Activated B cell treated with CpG ODN at 0.5 μM for 24 hours (primary cell): ENCODE results near the gene FAM131B. TPM values are rescaled to one million over a fixed set of nuclear protein-coding genes. Genes with fewer than 3 reads are reported as not detected.

ENCODE experiments used
- ATAC-seq: fragments of 200-7000 bp; cut with Tn5 transposase; one replicate; pipeline ENCODE4 v1.10.0; 2021; ENCODE audit warnings: low read depth, mild to moderate bottlenecking, moderate library complexity
- CTCF ChIA-PET: fragments of 350-600 bp; sonication (Branson Sonifier 250); formaldehyde crosslinking; loops from one replicate; lab custom pipeline; 2021; ENCODE audit warnings: antibody characterized with exemption; lab: Charles Lee
- POLR2A ChIA-PET: fragments of 350-600 bp; sonication (Branson Sonifier 250); formaldehyde crosslinking; loops from one replicate; lab custom pipeline; 2021; ENCODE audit warnings: antibody characterized with exemption; lab: Charles Lee
- DNase-seq: peaks from one replicate; pipeline ENCODE4 v3.0.0; 2022
- H3K27ac Mint-ChIP-seq: one replicate; pipeline ENCODE4 v1.8.0; 2020; ENCODE audit warnings: mixed read lengths
- H3K27me3 Mint-ChIP-seq: one replicate; pipeline ENCODE4 v1.8.0; 2021; ENCODE audit warnings: mixed read lengths
- H3K36me3 Mint-ChIP-seq: one replicate; pipeline ENCODE4 v1.8.0; 2021; ENCODE audit warnings: low read depth, mixed read lengths
- H3K4me1 Mint-ChIP-seq: one replicate; pipeline ENCODE4 v1.8.0; 2021; ENCODE audit warnings: mixed read lengths
- H3K4me3 Mint-ChIP-seq: one replicate; pipeline ENCODE4 v1.8.0; 2020; ENCODE audit warnings: mild to moderate bottlenecking, mixed read lengths
- H3K9me3 Mint-ChIP-seq: one replicate; pipeline ENCODE4 v1.8.0; 2020; ENCODE audit warnings: mixed read lengths
- CTCF ChIP-seq: fragments of 200-600 bp; IDR thresholded peaks from one replicate; pipeline ENCODE4 v1.8.0; 2022; ENCODE audit warnings: antibody characterized with exemption, mild to moderate bottlenecking
- intact Hi-C: fragments of 100-400 bp; cut with micrococcal nuclease; formaldehyde crosslinking; loops from one replicate; pipeline ENCODE4 v1.15.1; 2024
- total RNA-seq: library from RNA; stranded (reverse); gene quantifications from 2 replicates; pipeline ENCODE4 v1.2.3, GENCODE V29; 2022

The FAM131B gene
- total RNA-seq, 1 donor from 2014 or later = not detected

GRCh38 chr7:143384148-143384547, 21.6 kb upstream of the FAM131B start:
- no peak overlapping the region for H3K4me3 Mint-ChIP-seq
- H3K27me3 Mint-ChIP-seq = no peaks in the 10 kb centered on the region
- H3K9me3 Mint-ChIP-seq = no peaks in the 10 kb centered on the region
- POLR2A ChIA-PET = interaction anchor here (0.9 to 1.5 kb wide), 2 partner anchors 9 to 59 kb away, joined by 3 to 6 read pairs; no protein-coding TSS in a partner anchor
- H3K36me3 Mint-ChIP-seq = peaks cover 9% of the 10 kb centered on the region
- no peak overlapping the region for H3K27ac Mint-ChIP-seq
- CTCF ChIA-PET = interaction anchor here (0.7 to 1.9 kb wide), 4 partner anchors 31 to 169 kb away, joined by 3 to 9 read pairs (median 4); no protein-coding TSS in a partner anchor
- TF ChIP-seq CTCF = no peak
- no peak for ATAC-seq
- H3K4me1 Mint-ChIP-seq = peaks cover 17% of the 10 kb centered on the region
- intact Hi-C loops = loop anchor here (5.0 to 10.0 kb wide), 5 partner anchors 37 to 1451 kb away; partner anchors contain the start of gene TPK1
- DNase-seq = no peak

- intact Hi-C loops = loop anchor here (5.0 to 10.0 kb wide), 5 partner anchors 36 to 1451 kb away; partner anchors contain the start of gene TPK1
- ChIA-PET CTCF (interaction anchor here (1.9 kb wide), 1 partner anchor 143 kb away, joined by 9 read pairs; no protein-coding TSS in a partner anchor), POLR2A (interaction anchor here (0.9 to 1.5 kb wide), 2 partner anchors 8 to 58 kb away, joined by 3 to 6 read pairs; no protein-coding TSS in a partner anchor)
- Mint-ChIP-seq H3K27me3 (no peaks in the 10 kb centered on the region), H3K4me3 (peak overlapping the region; percentile 8), H3K36me3 (peaks cover 6% of the 10 kb centered on the region), H3K27ac (no peak overlapping the region), H3K4me1 (peaks cover 21% of the 10 kb centered on the region), H3K9me3 (no peaks in the 10 kb centered on the region)
- no peak for TF ChIP-seq CTCF
- ATAC-seq (no peak), DNase-seq (no peak)
Measured at GRCh38 chr7:143383642-143383957, 21.1 kb upstream of the FAM131B start.

GRCh38 chr7:143382791-143383641, 20.5 kb upstream of the FAM131B start:
- ChIA-PET POLR2A (no interaction called here), CTCF (interaction anchor here (1.9 kb wide), 1 partner anchor 142 kb away, joined by 9 read pairs; no protein-coding TSS in a partner anchor)
- Mint-ChIP-seq H3K4me3 (peak overlapping the region; percentile 73), H3K27me3 (no peaks in the 10 kb centered on the region), H3K36me3 (peaks cover 4% of the 10 kb centered on the region), H3K4me1 (peaks cover 21% of the 10 kb centered on the region), H3K9me3 (no peaks in the 10 kb centered on the region), H3K27ac (peak overlapping the region; percentile 7)
- intact Hi-C loops = loop anchor here (5.0 to 10.0 kb wide), 5 partner anchors 36 to 1452 kb away; partner anchors contain the start of gene TPK1
- TF ChIP-seq CTCF = no peak
- DNase-seq (no peak), ATAC-seq (no peak)

- no peak for TF ChIP-seq CTCF
- no peaks in the 10 kb centered on the region for H3K36me3 Mint-ChIP-seq
- peak overlapping the region; percentile 37 for H3K27ac Mint-ChIP-seq
- ATAC-seq (no peak), DNase-seq (no peak)
- ChIA-PET POLR2A (interaction anchor here (0.5 to 1.0 kb wide), 2 partner anchors 10 to 33 kb away, joined by 3 to 4 read pairs; no protein-coding TSS in a partner anchor), CTCF (no interaction called here)
- H3K4me1 Mint-ChIP-seq = peaks cover 21% of the 10 kb centered on the region
- H3K27me3 Mint-ChIP-seq = no peaks in the 10 kb centered on the region
- intact Hi-C loops = loop anchor here (5.0 to 10.0 kb wide), 5 partner anchors 35 to 1453 kb away; partner anchors contain the start of gene TPK1
- peak overlapping the region; percentile 73 for H3K4me3 Mint-ChIP-seq
- H3K9me3 Mint-ChIP-seq = no peaks in the 10 kb centered on the region
Measured at GRCh38 chr7:143382126-143382790, 19.7 kb upstream of the FAM131B start.
